ENCODE results near the gene LAMA3. TPM values are rescaled to one million over a fixed set of nuclear protein-coding genes. Genes with fewer than 3 reads are reported as not detected.

LAMA3 gene
- total RNA-seq, 1 donor from 2014 or later, result 0.47 TPM

GRCh38 chr18:23826850-23827620 lies 137.8 kb downstream of the LAMA3 start:
- Histone ChIP-seq H3K79me2 (ENCODE audit: low read depth) (no peaks in the 10 kb centered on the region), H3K4me1 (no peaks in the 10 kb centered on the region), H4K20me1 (ENCODE audit: low read depth) (no peaks in the 10 kb centered on the region), H3K4me2 (no peak overlapping the region), H3K9me3 (ENCODE audit: low read depth) (no peaks in the 10 kb centered on the region), H3K36me3 (no peaks in the 10 kb centered on the region), H3K27me3 (no peaks in the 10 kb centered on the region), H3K4me3 (no peak overlapping the region), H3F3A (ENCODE audit: low read depth) (no peaks in the 10 kb centered on the region), H3K27ac (no peak overlapping the region), H2AFZ (replicated peaks) (no peak overlapping the region), H3K9ac (no peak overlapping the region)
- DNase-seq (ENCODE audit: low spot score), result no peak
- TF ChIP-seq EZH2phosphoT487 (IDR thresholded peaks at IDR 0.05) (no peak), EZH2 (IDR thresholded peaks at IDR 0.05) (no peak), CTCF (IDR thresholded peaks at IDR 0.05) (no peak)
- Mint-ChIP-seq H3K9me3 (no peaks in the 10 kb centered on the region), H3K36me3 (no peaks in the 10 kb centered on the region), H3K27me3 (ENCODE audit: insufficient read depth, low read depth) (no peaks in the 10 kb centered on the region), H3K27ac (no peak overlapping the region), H3K4me1 (peaks cover 4% of the 10 kb centered on the region), H3K4me3 (no peak overlapping the region)

DNA sequence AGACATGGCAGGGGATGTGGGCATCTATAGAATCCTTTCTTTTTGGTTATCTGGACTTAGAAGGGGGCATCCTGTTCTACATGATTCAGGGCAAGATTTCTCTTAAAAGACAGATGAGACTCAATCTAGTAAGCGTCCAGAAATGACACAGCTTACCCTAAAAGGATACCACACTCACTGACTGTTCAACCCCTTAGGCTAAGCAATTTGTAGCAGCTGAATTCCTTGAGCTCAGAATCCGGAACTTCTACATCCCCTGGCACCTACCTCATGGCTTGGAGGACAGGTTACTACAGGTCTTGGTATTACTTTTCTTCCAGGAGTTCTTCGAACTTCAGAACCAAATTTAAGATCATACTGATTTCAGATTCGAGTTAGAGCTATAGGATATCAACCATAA lies 138.4 kb downstream of the LAMA3 start:
- H3K4me3 ChIP-seq, result no peak overlapping the region
- peaks cover 4% of the 10 kb centered on the region for H3K4me1 Mint-ChIP-seq
- no peak for DNase-seq (ENCODE audit: low spot score)
- no peak overlapping the region for H3K4me2 ChIP-seq
- no peaks in the 10 kb centered on the region for H3K79me2 ChIP-seq (ENCODE audit: low read depth)
- TF ChIP-seq EZH2phosphoT487 (IDR thresholded peaks at IDR 0.05) (no peak), EZH2 (IDR thresholded peaks at IDR 0.05) (no peak), CTCF (IDR thresholded peaks at IDR 0.05) (no peak)
- no peaks in the 10 kb centered on the region for H3K27me3 Mint-ChIP-seq (ENCODE audit: insufficient read depth, low read depth)
- no peaks in the 10 kb centered on the region for H3K9me3 Mint-ChIP-seq
- no peaks in the 10 kb centered on the region for H3K36me3 ChIP-seq
- H2AFZ ChIP-seq (replicated peaks), result no peak overlapping the region
- no peak overlapping the region for H3K27ac Mint-ChIP-seq
- H3K9me3 ChIP-seq (ENCODE audit: low read depth), result no peaks in the 10 kb centered on the region
- no peaks in the 10 kb centered on the region for H3K27me3 ChIP-seq
- no peaks in the 10 kb centered on the region for H3K4me1 ChIP-seq
- no peaks in the 10 kb centered on the region for H3K36me3 Mint-ChIP-seq
- H4K20me1 ChIP-seq (ENCODE audit: low read depth), result no peaks in the 10 kb centered on the region
- no peaks in the 10 kb centered on the region for H3F3A ChIP-seq (ENCODE audit: low read depth)
- no peak overlapping the region for H3K4me3 Mint-ChIP-seq
- no peak overlapping the region for H3K9ac ChIP-seq
- no peak overlapping the region for H3K27ac ChIP-seq

DNA sequence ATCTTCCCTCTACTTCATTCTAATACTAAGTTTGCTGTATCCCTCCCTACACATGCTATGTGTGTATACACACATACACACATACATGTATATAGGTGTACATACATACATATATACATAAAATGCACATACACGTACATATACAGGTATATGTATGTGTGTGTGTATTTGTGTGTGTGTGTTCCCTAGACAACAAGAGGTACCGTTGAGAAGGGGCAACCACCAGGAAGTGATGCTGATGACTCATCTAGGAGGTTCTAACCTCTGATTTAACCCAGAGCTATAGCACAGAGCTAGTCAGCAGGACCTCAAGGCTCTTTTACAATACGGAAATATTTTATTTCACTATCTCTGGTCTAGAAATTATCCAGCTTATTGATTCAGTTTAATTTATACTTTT lies 139.2 kb downstream of the LAMA3 start:
- no peaks in the 10 kb centered on the region for H4K20me1 ChIP-seq (ENCODE audit: low read depth)
- no peaks in the 10 kb centered on the region for H3K9me3 ChIP-seq (ENCODE audit: low read depth)
- Mint-ChIP-seq H3K27ac (no peak overlapping the region), H3K4me1 (peaks cover 4% of the 10 kb centered on the region), H3K27me3 (ENCODE audit: insufficient read depth, low read depth) (no peaks in the 10 kb centered on the region), H3K9me3 (no peaks in the 10 kb centered on the region), H3K4me3 (no peak overlapping the region), H3K36me3 (no peaks in the 10 kb centered on the region)
- no peaks in the 10 kb centered on the region for H3K36me3 ChIP-seq
- H3K4me2 ChIP-seq, result no peak overlapping the region
- H3K9ac ChIP-seq, result no peak overlapping the region
- TF ChIP-seq EZH2 (IDR thresholded peaks at IDR 0.05), result no peak
- DNase-seq (ENCODE audit: low spot score), result no peak
- no peaks in the 10 kb centered on the region for H3K4me1 ChIP-seq
- no peaks in the 10 kb centered on the region for H3K27me3 ChIP-seq
- no peaks in the 10 kb centered on the region for H3F3A ChIP-seq (ENCODE audit: low read depth)
- H3K79me2 ChIP-seq (ENCODE audit: low read depth), result no peaks in the 10 kb centered on the region
- no peak overlapping the region for H3K4me3 ChIP-seq
- H2AFZ ChIP-seq (replicated peaks), result no peak overlapping the region
- no peak overlapping the region for H3K27ac ChIP-seq

- Mint-ChIP-seq H3K36me3 (no peaks in the 10 kb centered on the region), H3K27me3 (ENCODE audit: insufficient read depth, low read depth) (no peaks in the 10 kb centered on the region), H3K9me3 (no peaks in the 10 kb centered on the region), H3K4me1 (no peaks in the 10 kb centered on the region), H3K4me3 (no peak overlapping the region), H3K27ac (no peak overlapping the region)
- no peak overlapping the region for H3K9ac ChIP-seq
- no peaks in the 10 kb centered on the region for H3K36me3 ChIP-seq
- no peaks in the 10 kb centered on the region for H4K20me1 ChIP-seq (ENCODE audit: low read depth)
- H3F3A ChIP-seq (ENCODE audit: low read depth), result no peaks in the 10 kb centered on the region
- TF ChIP-seq EZH2phosphoT487 (IDR thresholded peaks at IDR 0.05), result no peak
- no peak for TF ChIP-seq CTCF (IDR thresholded peaks at IDR 0.05)
- no peak for TF ChIP-seq EZH2 (IDR thresholded peaks at IDR 0.05)
- H3K4me1 ChIP-seq, result no peaks in the 10 kb centered on the region
- no peak overlapping the region for H3K4me2 ChIP-seq
- no peaks in the 10 kb centered on the region for H3K9me3 ChIP-seq (ENCODE audit: low read depth)
- no peak overlapping the region for H3K4me3 ChIP-seq
- no peak overlapping the region for H3K27ac ChIP-seq
- H2AFZ ChIP-seq (replicated peaks), result no peak overlapping the region
- no peaks in the 10 kb centered on the region for H3K27me3 ChIP-seq
- no peak for DNase-seq (ENCODE audit: low spot score)
- H3K79me2 ChIP-seq (ENCODE audit: low read depth), result no peaks in the 10 kb centered on the region
Observed at GRCh38 chr18:23832911-23833310, 143.7 kb downstream of the LAMA3 start.

Measured in neural progenitor cell (in vitro differentiated cells).